Thyroid gland (tissue), 4 donors: ENCODE results near the gene MICB.

Experiments
- POLR2A ChIP-seq, 2 donors: fragments of 450-650 bp; IDR thresholded peaks; one replicate each; pipeline ENCODE4 v1.6.1; 2017; ENCODE audit warnings: antibody characterized with exemption in 2 of 2, mild to moderate bottlenecking in 2 of 2, moderate library complexity in 1 of 2
- TF ChIP-seq, protein P1 (sequence below), 6 experiments: fragments of 200-600 bp in 3 of 6; fragments of 450-650 bp in 3 of 6; sonication (generic) in 3 of 6; IDR thresholded peaks; one replicate each; pipeline ENCODE4 v1.5.1; 2016 to 2019; ENCODE audit warnings: antibody characterized with exemption in 6 of 6, mild to moderate bottlenecking in 2 of 6, inconsistent platforms in 1 of 6, moderate library complexity in 1 of 6

- TF ChIP-seq, protein P1, sequence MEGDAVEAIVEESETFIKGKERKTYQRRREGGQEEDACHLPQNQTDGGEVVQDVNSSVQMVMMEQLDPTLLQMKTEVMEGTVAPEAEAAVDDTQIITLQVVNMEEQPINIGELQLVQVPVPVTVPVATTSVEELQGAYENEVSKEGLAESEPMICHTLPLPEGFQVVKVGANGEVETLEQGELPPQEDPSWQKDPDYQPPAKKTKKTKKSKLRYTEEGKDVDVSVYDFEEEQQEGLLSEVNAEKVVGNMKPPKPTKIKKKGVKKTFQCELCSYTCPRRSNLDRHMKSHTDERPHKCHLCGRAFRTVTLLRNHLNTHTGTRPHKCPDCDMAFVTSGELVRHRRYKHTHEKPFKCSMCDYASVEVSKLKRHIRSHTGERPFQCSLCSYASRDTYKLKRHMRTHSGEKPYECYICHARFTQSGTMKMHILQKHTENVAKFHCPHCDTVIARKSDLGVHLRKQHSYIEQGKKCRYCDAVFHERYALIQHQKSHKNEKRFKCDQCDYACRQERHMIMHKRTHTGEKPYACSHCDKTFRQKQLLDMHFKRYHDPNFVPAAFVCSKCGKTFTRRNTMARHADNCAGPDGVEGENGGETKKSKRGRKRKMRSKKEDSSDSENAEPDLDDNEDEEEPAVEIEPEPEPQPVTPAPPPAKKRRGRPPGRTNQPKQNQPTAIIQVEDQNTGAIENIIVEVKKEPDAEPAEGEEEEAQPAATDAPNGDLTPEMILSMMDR (IDR thresholded peaks at IDR 0.05), result no peak
- no peak for TF ChIP-seq POLR2A (IDR thresholded peaks at IDR 0.05)
These were observed 45.1 kb upstream of the MICB start for GRCh38 chr6:31452859-31453258.
